Trophoblast cell (in vitro differentiated cells and primary cell): ENCODE results near the gene XKR7.
"Not testable (repeated sequence)": the region's sequence is repeated elsewhere in the genome, so short reads cannot be mapped to it uniquely, and the experiment has no call there.

Experiments
- DNase-seq, 2 donors: peaks; one replicate each; pipeline ENCODE4 v3.0.0-alpha.2; 2016
- H2AFZ ChIP-seq: 2 replicates; pipeline ENCODE4 v1.6.1; 2013; ENCODE audit warnings: low read length, moderate library complexity, mild to moderate bottlenecking; ENCODE audit not compliant: insufficient read depth, poor library complexity
- H2AK5ac ChIP-seq: 2 replicates; pipeline ENCODE4 v1.6.1; 2013; ENCODE audit warnings: mild to moderate bottlenecking, low read length
- H2BK120ac ChIP-seq: 2 replicates; pipeline ENCODE4 v1.6.1; 2013; ENCODE audit warnings: low read length, mild to moderate bottlenecking, moderate library complexity; ENCODE audit not compliant: insufficient read depth, poor library complexity
- H2BK12ac ChIP-seq: 2 replicates; pipeline ENCODE4 v1.6.1; 2013; ENCODE audit warnings: mild to moderate bottlenecking, low read length, moderate library complexity
- H2BK5ac ChIP-seq: 2 replicates; pipeline ENCODE4 v1.6.1; 2013; ENCODE audit warnings: low read length, low read depth, moderate library complexity, mild to moderate bottlenecking; ENCODE audit not compliant: poor library complexity
- H3K14ac ChIP-seq: 2 replicates; pipeline ENCODE4 v1.6.1; 2013; ENCODE audit warnings: mild to moderate bottlenecking, low read length
- H3K18ac ChIP-seq: 2 replicates; pipeline ENCODE4 v1.6.1; 2013; ENCODE audit warnings: mild to moderate bottlenecking, low read length
- H3K23ac ChIP-seq: 2 replicates; pipeline ENCODE4 v1.6.1; 2013; ENCODE audit warnings: low read length
- H3K27ac ChIP-seq: 2 replicates; pipeline ENCODE4 v1.5.1; 2013; ENCODE audit warnings: low read depth, mild to moderate bottlenecking, inconsistent platforms, low read length, moderate library complexity
- H3K27me3 ChIP-seq: 2 replicates; pipeline ENCODE4 v1.6.1; 2013; ENCODE audit warnings: inconsistent platforms, mild to moderate bottlenecking, low read length, moderate library complexity; ENCODE audit not compliant: insufficient read depth
- H3K36me3 ChIP-seq, 2 experiments: 1 replicate in 1 of 2; 2 replicates in 1 of 2; pipeline ENCODE4 v1.6.1; 2013; ENCODE audit warnings: low read length in 2 of 2, mild to moderate bottlenecking in 2 of 2, moderate library complexity in 1 of 2; ENCODE audit not compliant: insufficient read depth in 2 of 2, control insufficient read depth in 1 of 2
- H3K4ac ChIP-seq: 2 replicates; pipeline ENCODE4 v1.6.1; 2013; ENCODE audit warnings: low read depth, mild to moderate bottlenecking, low read length, moderate library complexity
- H3K4me1 ChIP-seq, 2 experiments: 1 replicate in 1 of 2; 2 replicates in 1 of 2; pipeline ENCODE4 v1.6.1; 2013; ENCODE audit warnings: low read length in 2 of 2, mild to moderate bottlenecking in 2 of 2, moderate library complexity in 1 of 2; ENCODE audit not compliant: insufficient read depth in 2 of 2, control insufficient read depth in 1 of 2
- H3K4me2 ChIP-seq: 2 replicates; pipeline ENCODE4 v1.6.1; 2013; ENCODE audit warnings: inconsistent platforms, mild to moderate bottlenecking, low read length, moderate library complexity
- H3K4me3 ChIP-seq: 2 replicates; pipeline ENCODE4 v1.5.1; 2013; ENCODE audit warnings: mild to moderate bottlenecking, low read depth, low read length, inconsistent platforms
- H3K79me1 ChIP-seq: one replicate; pipeline ENCODE4 v1.6.1; 2013; ENCODE audit warnings: low read length
- H3K79me2 ChIP-seq: 2 replicates; pipeline ENCODE4 v1.6.1; 2013; ENCODE audit warnings: low read length, mild to moderate bottlenecking; ENCODE audit not compliant: control insufficient read depth, insufficient read depth, poor library complexity
- H3K9ac ChIP-seq: 2 replicates; pipeline ENCODE4 v1.6.1; 2013; ENCODE audit warnings: mild to moderate bottlenecking, low read length
- H3K9me3 ChIP-seq: 2 replicates; pipeline ENCODE4 v1.6.1; 2013; ENCODE audit warnings: low read depth, mild to moderate bottlenecking, control low read depth, inconsistent platforms, low read length; ENCODE audit not compliant: insufficient read depth
- H4K12ac ChIP-seq: 2 replicates; pipeline ENCODE4 v1.6.1; 2013; ENCODE audit warnings: low read depth, mild to moderate bottlenecking, low read length, moderate library complexity
- H4K8ac ChIP-seq: 2 replicates; pipeline ENCODE4 v1.6.1; 2013; ENCODE audit warnings: low read depth, mild to moderate bottlenecking, low read length, moderate library complexity
- H4K91ac ChIP-seq: one replicate; pipeline ENCODE4 v1.6.1; 2013; ENCODE audit warnings: low read depth, mild to moderate bottlenecking, low read length, moderate library complexity
- WGBS: extraction: QIAGEN DNeasy Blood & Tissue Kit; methylation state at CpG from one replicate; pipeline ENCODE4 v1.1.7; 2013; ENCODE audit warnings: missing lambda C conversion rate; ENCODE audit not compliant: insufficient read length, insufficient coverage; ENCODE audit errors: extremely low coverage; 5-methylcytosine and 5-hydroxymethylcytosine counted together

XKR7 gene

GRCh38 chr20:32033721-32034120 is 65.8 kb downstream of the XKR7 start:
- not testable (repeated sequence) for H3K4me3 ChIP-seq, H2AFZ ChIP-seq, H3K36me3 ChIP-seq, H4K8ac ChIP-seq, H3K14ac ChIP-seq, H4K12ac ChIP-seq, H3K4me2 ChIP-seq, DNase-seq, H3K4ac ChIP-seq, H3K9ac ChIP-seq, H3K9me3 ChIP-seq, H2BK5ac ChIP-seq, H2AK5ac ChIP-seq, H3K18ac ChIP-seq, H3K79me2 ChIP-seq, H2BK120ac ChIP-seq, H3K79me1 ChIP-seq, H3K27me3 ChIP-seq, H3K23ac ChIP-seq, H3K4me1 ChIP-seq, H2BK12ac ChIP-seq, H4K91ac ChIP-seq, H3K27ac ChIP-seq
- no CpG with 5 or more reads among the region's 3 CpGs for WGBS

GRCh38 chr20:32034581-32035425 is 66.9 kb downstream of the XKR7 start:
- H2BK5ac ChIP-seq, result no peak overlapping the region

DNA sequence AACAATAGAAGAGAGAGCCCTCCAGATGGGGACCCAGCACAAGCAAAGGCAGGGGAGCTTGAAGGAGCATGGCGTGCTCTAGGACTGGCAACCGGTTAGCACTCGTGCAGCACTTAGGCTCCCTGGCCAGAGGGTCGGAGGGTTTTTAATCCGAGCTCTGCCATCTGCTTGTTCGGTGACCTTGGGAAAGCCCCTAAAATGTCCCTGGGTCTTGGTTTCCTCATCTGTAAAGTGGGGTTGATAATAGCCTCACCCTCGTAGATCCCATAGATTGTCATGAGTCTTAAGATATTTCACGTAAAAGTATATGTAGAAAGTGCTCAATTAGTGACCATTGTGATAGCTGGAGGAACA is 67.5 kb downstream of the XKR7 start:
- Histone ChIP-seq H3K79me1 (no peaks in the 10 kb centered on the region), H3K79me2 (no peaks in the 10 kb centered on the region), H3K14ac (no peak overlapping the region), H2BK120ac (no peak overlapping the region), H2AK5ac (no peak overlapping the region), H3K4ac (no peak overlapping the region), H3K4me1 (peaks cover 6% of the 10 kb centered on the region in 2 experiments), H4K91ac (no peak overlapping the region), H4K8ac (no peak overlapping the region), H3K9me3 (peaks cover 2% of the 10 kb centered on the region), H4K12ac (no peak overlapping the region), H2BK5ac (no peak overlapping the region), H3K4me2 (no peak overlapping the region), H3K9ac (no peak overlapping the region), H3K36me3 (no peaks in the 10 kb centered on the region), H3K27me3 (no peaks in the 10 kb centered on the region), H3K4me3 (no peak overlapping the region), H3K18ac (no peak overlapping the region), H3K27ac (no peak overlapping the region), H3K23ac (no peak overlapping the region), H2AFZ (no peak overlapping the region), H2BK12ac (no peak overlapping the region)
- no peak for DNase-seq
- no CpG with 5 or more reads among the region's 8 CpGs for WGBS

More at GRCh38 chr20:32034581-32035425, 66.9 kb downstream of the XKR7 start:
- Histone ChIP-seq H3K9me3 (peaks cover 2% of the 10 kb centered on the region), H3K23ac (no peak overlapping the region), H3K79me2 (no peaks in the 10 kb centered on the region), H4K12ac (no peak overlapping the region), H3K27me3 (no peaks in the 10 kb centered on the region), H2BK12ac (no peak overlapping the region), H3K4ac (no peak overlapping the region), H2AFZ (no peak overlapping the region), H3K4me1 (peaks cover 2 to 3% of the 10 kb centered on the region in 2 experiments), H2BK120ac (no peak overlapping the region), H4K91ac (no peak overlapping the region), H3K27ac (no peak overlapping the region), H2AK5ac (no peak overlapping the region), H4K8ac (no peak overlapping the region), H3K18ac (no peak overlapping the region), H3K4me3 (no peak overlapping the region), H3K9ac (no peak overlapping the region), H3K14ac (no peak overlapping the region), H3K79me1 (no peaks in the 10 kb centered on the region), H3K4me2 (no peak overlapping the region), H3K36me3 (no peaks in the 10 kb centered on the region)
- WGBS, result no CpG with 5 or more reads among the region's 9 CpGs
- DNase-seq, result peak; percentile 32 to 48

DNA sequence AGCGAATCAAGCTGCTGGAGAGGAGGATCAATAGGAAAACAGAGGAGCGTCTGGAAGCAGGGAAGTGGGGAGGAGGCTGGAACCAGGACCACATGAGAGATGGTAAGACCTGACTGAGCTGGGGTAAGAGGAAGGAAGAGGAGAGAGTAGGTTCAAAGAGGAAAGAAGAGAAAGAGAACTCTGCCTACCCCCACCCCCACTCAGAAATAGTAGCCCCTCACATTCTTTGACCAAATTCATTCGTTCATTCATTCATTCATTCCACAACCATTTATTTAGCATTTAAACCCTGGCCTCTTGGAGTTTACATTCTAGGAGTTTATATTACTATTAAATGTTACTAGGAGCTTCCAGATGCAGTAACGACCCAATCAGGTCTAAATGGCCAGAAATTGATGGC is 68.3 kb downstream of the XKR7 start:
- H2AK5ac ChIP-seq, result no peak overlapping the region
- H3K27ac ChIP-seq, result no peak overlapping the region
- H3K9me3 ChIP-seq, result peaks cover 2% of the 10 kb centered on the region
- H3K36me3 ChIP-seq, result no peaks in the 10 kb centered on the region
- H3K79me1 ChIP-seq, result no peaks in the 10 kb centered on the region
- no peak overlapping the region for H2AFZ ChIP-seq
- H3K9ac ChIP-seq, result no peak overlapping the region
- peaks cover 6 to 8% of the 10 kb centered on the region in 2 experiments for H3K4me1 ChIP-seq
- H3K23ac ChIP-seq, result no peak overlapping the region
- H4K91ac ChIP-seq, result no peak overlapping the region
- no peak overlapping the region for H4K8ac ChIP-seq
- H3K4ac ChIP-seq, result no peak overlapping the region
- H3K18ac ChIP-seq, result no peak overlapping the region
- DNase-seq, result no peak
- H2BK120ac ChIP-seq, result no peak overlapping the region
- no peak overlapping the region for H2BK12ac ChIP-seq
- no peak overlapping the region for H3K14ac ChIP-seq
- no peak overlapping the region for H3K4me2 ChIP-seq
- no peak overlapping the region for H4K12ac ChIP-seq
- H2BK5ac ChIP-seq, result no peak overlapping the region
- H3K27me3 ChIP-seq, result no peaks in the 10 kb centered on the region
- H3K4me3 ChIP-seq, result no peak overlapping the region
- H3K79me2 ChIP-seq, result no peaks in the 10 kb centered on the region
- 100% methylated on average over 1 of the region's 4 CpGs for WGBS
